Measurements from ENCODE around the gene GPC6.

Gene GPC6

DNA sequence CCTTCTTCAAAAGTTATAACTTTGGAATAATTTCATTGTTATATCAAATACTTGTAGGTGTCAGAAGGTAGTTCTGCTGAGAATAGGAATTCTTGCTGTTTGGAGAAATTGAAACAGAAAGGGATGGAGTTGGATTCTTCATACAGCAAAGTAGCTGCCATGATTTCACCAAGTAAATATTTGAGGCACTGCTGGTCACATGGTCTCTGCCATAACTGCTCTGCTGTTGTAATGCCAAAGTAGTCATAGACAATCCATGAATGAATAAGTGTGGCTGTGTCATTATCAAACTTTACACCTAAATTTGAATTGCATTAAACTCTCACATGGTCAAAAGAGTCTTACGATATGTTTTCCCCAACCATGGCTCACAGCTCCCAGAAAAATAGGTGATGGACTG lies 308.6 kb downstream of the GPC6 start:
- no peak for DNase-seq
- POLR2A ChIA-PET, result no interaction called here
- no peak overlapping the region for H3K4me3 ChIP-seq (ENCODE audit: control insufficient read depth in 1 of 7, extremely low read depth in 1 of 7, insufficient read depth in 4 of 7, low read depth in 2 of 7, low read length in 6 of 7)
- no peak overlapping the region for H3K27ac ChIP-seq (ENCODE audit: insufficient read depth in 1 of 2, low read depth in 1 of 2, low read length in 2 of 2, poor library complexity in 1 of 2, severe bottlenecking in 2 of 2)
- no peaks in the 10 kb centered on the region for H3K27me3 ChIP-seq (replicated peaks in 2 of 5; ENCODE audit: control insufficient read depth in 4 of 5, insufficient read depth in 5 of 5, low read length in 4 of 5)
- 100% methylated on average over 1 of the region's 1 CpG for WGBS (ENCODE audit: insufficient coverage)
- no peaks in the 10 kb centered on the region for H3K36me3 ChIP-seq (ENCODE audit: control insufficient read depth in 4 of 4, insufficient read depth in 4 of 4, low read length in 3 of 4)
- CTCF ChIA-PET, result no interaction called here
- no peaks in the 10 kb centered on the region for H3K4me1 ChIP-seq (ENCODE audit: control extremely low read depth in 1 of 4, control insufficient read depth in 4 of 4, insufficient read depth in 4 of 4, low read length in 3 of 4)
- no peaks in the 10 kb centered on the region for H3K9me3 ChIP-seq (ENCODE audit: control extremely low read depth in 1 of 5, control insufficient read depth in 4 of 5, insufficient read depth in 2 of 5, low read depth in 1 of 5, low read length in 4 of 5)

DNA sequence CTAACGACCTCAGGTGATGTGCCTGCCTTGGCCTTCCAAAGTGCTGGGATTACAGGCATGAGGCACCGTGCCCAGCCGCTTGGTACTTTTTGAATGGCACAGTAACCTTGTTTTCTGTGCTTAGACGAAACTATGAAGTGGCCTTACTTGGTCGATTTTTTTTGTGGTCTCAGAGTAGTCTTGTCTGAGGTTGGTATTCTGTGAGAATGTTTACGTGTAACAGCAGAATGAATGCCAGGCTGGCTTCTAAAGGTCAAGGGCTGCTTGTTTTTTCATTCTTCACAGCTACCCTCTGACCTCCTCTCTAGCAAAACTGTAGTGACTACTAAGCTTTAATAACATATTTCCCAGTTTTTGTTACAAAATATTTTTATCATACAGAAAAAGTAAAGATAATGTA lies 313.3 kb downstream of the GPC6 start:
- ChIA-PET CTCF (no interaction called here), POLR2A (no interaction called here)
- H3K27me3 ChIP-seq (replicated peaks in 2 of 5; ENCODE audit: control insufficient read depth in 4 of 5, insufficient read depth in 5 of 5, low read length in 4 of 5), result no peaks in the 10 kb centered on the region
- DNase-seq, result no peak
- no peaks in the 10 kb centered on the region for H3K36me3 ChIP-seq (ENCODE audit: control insufficient read depth in 4 of 4, insufficient read depth in 4 of 4, low read length in 3 of 4)
- no peak overlapping the region for H3K27ac ChIP-seq (ENCODE audit: insufficient read depth in 1 of 2, low read depth in 1 of 2, low read length in 2 of 2, poor library complexity in 1 of 2, severe bottlenecking in 2 of 2)
- 100% methylated on average over 4 of the region's 6 CpGs for WGBS (ENCODE audit: insufficient coverage)
- H3K4me1 ChIP-seq (ENCODE audit: control extremely low read depth in 1 of 4, control insufficient read depth in 4 of 4, insufficient read depth in 4 of 4, low read length in 3 of 4), result no peaks in the 10 kb centered on the region
- no peaks in the 10 kb centered on the region for H3K9me3 ChIP-seq (ENCODE audit: control extremely low read depth in 1 of 5, control insufficient read depth in 4 of 5, insufficient read depth in 2 of 5, low read depth in 1 of 5, low read length in 4 of 5)
- H3K4me3 ChIP-seq (ENCODE audit: control insufficient read depth in 1 of 7, extremely low read depth in 1 of 7, insufficient read depth in 4 of 7, low read depth in 2 of 7, low read length in 6 of 7), result no peak overlapping the region

DNA sequence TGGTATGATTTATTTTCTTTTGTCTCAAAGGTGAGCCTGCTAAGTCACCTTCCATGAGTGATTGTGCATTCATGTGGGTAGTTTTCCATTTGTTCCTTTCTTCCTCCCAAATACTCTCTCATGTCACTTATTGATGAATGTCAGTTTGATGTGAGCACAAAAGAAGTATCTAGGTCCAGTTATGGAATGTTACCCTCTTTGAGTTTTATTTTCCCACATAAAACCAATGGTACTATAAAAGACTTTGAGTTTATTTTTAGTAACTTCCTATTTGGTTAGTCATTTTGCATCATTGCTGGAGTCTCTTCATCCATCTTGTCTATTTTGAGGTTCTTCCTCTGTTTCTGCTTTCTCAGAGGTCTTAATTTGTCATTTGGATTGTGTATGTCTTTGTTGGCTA lies 321.3 kb downstream of the GPC6 start:
- Histone ChIP-seq H3K4me1 (ENCODE audit: control extremely low read depth in 1 of 4, control insufficient read depth in 4 of 4, insufficient read depth in 4 of 4, low read length in 3 of 4) (no peaks in the 10 kb centered on the region), H3K27me3 (replicated peaks in 2 of 5; ENCODE audit: control insufficient read depth in 4 of 5, insufficient read depth in 5 of 5, low read length in 4 of 5) (no peaks in the 10 kb centered on the region), H3K36me3 (ENCODE audit: control insufficient read depth in 4 of 4, insufficient read depth in 4 of 4, low read length in 3 of 4) (no peaks in the 10 kb centered on the region), H3K9me3 (ENCODE audit: control extremely low read depth in 1 of 5, control insufficient read depth in 4 of 5, insufficient read depth in 2 of 5, low read depth in 1 of 5, low read length in 4 of 5) (no peaks in the 10 kb centered on the region), H3K27ac (ENCODE audit: insufficient read depth in 1 of 2, low read depth in 1 of 2, low read length in 2 of 2, poor library complexity in 1 of 2, severe bottlenecking in 2 of 2) (no peak overlapping the region), H3K4me3 (ENCODE audit: control insufficient read depth in 1 of 7, extremely low read depth in 1 of 7, insufficient read depth in 4 of 7, low read depth in 2 of 7, low read length in 6 of 7) (no peak overlapping the region)
- no peak for DNase-seq
- ChIA-PET POLR2A (no interaction called here), CTCF (no interaction called here)

DNA sequence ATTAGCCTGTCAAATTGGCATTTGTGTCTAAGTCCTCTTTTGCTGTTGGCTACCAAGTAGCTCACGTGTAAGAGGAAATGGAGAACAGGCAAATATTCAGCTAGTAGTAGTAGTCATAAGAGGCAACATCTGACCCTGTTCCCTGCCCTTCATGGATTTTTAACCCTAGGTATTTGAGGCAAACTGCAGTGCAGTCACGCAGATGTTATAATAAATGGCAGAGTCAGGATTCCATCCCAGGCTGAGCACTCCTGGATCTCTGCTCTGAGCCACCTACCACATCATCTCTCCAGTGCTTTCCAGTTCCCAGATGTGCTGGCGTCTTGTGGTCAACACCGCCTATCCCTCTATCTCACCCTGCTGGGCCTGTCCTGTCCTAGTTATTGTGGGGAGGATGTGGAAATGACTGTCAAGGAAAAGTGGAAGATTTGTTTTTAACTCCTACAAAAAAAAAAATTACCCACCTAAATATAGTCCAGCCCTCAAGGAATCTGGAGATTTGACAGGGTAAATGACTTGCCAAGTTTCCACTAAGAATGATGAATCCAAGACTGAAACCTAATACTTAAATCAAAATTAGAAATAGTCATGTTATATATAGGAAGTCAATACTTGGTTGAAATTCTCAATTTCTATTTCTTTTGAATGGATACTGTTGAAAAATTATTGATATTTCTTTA lies 322.9 kb downstream of the GPC6 start:
- Histone ChIP-seq H3K4me3 (ENCODE audit: control insufficient read depth in 1 of 7, extremely low read depth in 1 of 7, insufficient read depth in 4 of 7, low read depth in 2 of 7, low read length in 6 of 7) (no peak overlapping the region), H3K36me3 (ENCODE audit: control insufficient read depth in 4 of 4, insufficient read depth in 4 of 4, low read length in 3 of 4) (no peaks in the 10 kb centered on the region), H3K27me3 (replicated peaks in 2 of 5; ENCODE audit: control insufficient read depth in 4 of 5, insufficient read depth in 5 of 5, low read length in 4 of 5) (no peaks in the 10 kb centered on the region), H3K9me3 (ENCODE audit: control extremely low read depth in 1 of 5, control insufficient read depth in 4 of 5, insufficient read depth in 2 of 5, low read depth in 1 of 5, low read length in 4 of 5) (no peaks in the 10 kb centered on the region), H3K4me1 (ENCODE audit: control extremely low read depth in 1 of 4, control insufficient read depth in 4 of 4, insufficient read depth in 4 of 4, low read length in 3 of 4) (no peaks in the 10 kb centered on the region), H3K27ac (ENCODE audit: insufficient read depth in 1 of 2, low read depth in 1 of 2, low read length in 2 of 2, poor library complexity in 1 of 2, severe bottlenecking in 2 of 2) (no peak overlapping the region)
- CTCF ChIA-PET, result no interaction called here
- POLR2A ChIA-PET, result no interaction called here
- 100% methylated on average over 1 of the region's 4 CpGs for WGBS (ENCODE audit: insufficient coverage)
- no peak for DNase-seq

- Histone ChIP-seq H3K27ac (ENCODE audit: insufficient read depth in 1 of 2, low read depth in 1 of 2, low read length in 2 of 2, poor library complexity in 1 of 2, severe bottlenecking in 2 of 2) (no peak overlapping the region), H3K4me1 (ENCODE audit: control extremely low read depth in 1 of 4, control insufficient read depth in 4 of 4, insufficient read depth in 4 of 4, low read length in 3 of 4) (no peaks in the 10 kb centered on the region), H3K36me3 (ENCODE audit: control insufficient read depth in 4 of 4, insufficient read depth in 4 of 4, low read length in 3 of 4) (no peaks in the 10 kb centered on the region), H3K27me3 (replicated peaks in 2 of 5; ENCODE audit: control insufficient read depth in 4 of 5, insufficient read depth in 5 of 5, low read length in 4 of 5) (no peaks in the 10 kb centered on the region), H3K4me3 (ENCODE audit: control insufficient read depth in 1 of 7, extremely low read depth in 1 of 7, insufficient read depth in 4 of 7, low read depth in 2 of 7, low read length in 6 of 7) (no peak overlapping the region), H3K9me3 (ENCODE audit: control extremely low read depth in 1 of 5, control insufficient read depth in 4 of 5, insufficient read depth in 2 of 5, low read depth in 1 of 5, low read length in 4 of 5) (no peaks in the 10 kb centered on the region)
- POLR2A ChIA-PET, result no interaction called here
- no peak for DNase-seq
- CTCF ChIA-PET, result no interaction called here
Observed at GRCh38 chr13:93550236-93550635, 323.6 kb downstream of the GPC6 start.

- H3K9me3 ChIP-seq (ENCODE audit: control extremely low read depth in 1 of 5, control insufficient read depth in 4 of 5, insufficient read depth in 2 of 5, low read depth in 1 of 5, low read length in 4 of 5), result no peaks in the 10 kb centered on the region
- DNase-seq, result no peak
- H3K4me3 ChIP-seq (ENCODE audit: control insufficient read depth in 1 of 7, extremely low read depth in 1 of 7, insufficient read depth in 4 of 7, low read depth in 2 of 7, low read length in 6 of 7), result no peak overlapping the region
- H3K27ac ChIP-seq (ENCODE audit: insufficient read depth in 1 of 2, low read depth in 1 of 2, low read length in 2 of 2, poor library complexity in 1 of 2, severe bottlenecking in 2 of 2), result no peak overlapping the region
- H3K4me1 ChIP-seq (ENCODE audit: control extremely low read depth in 1 of 4, control insufficient read depth in 4 of 4, insufficient read depth in 4 of 4, low read length in 3 of 4), result no peaks in the 10 kb centered on the region
- H3K27me3 ChIP-seq (replicated peaks in 2 of 5; ENCODE audit: control insufficient read depth in 4 of 5, insufficient read depth in 5 of 5, low read length in 4 of 5), result no peaks in the 10 kb centered on the region
- ChIA-PET CTCF (no interaction called here), POLR2A (no interaction called here)
- no peaks in the 10 kb centered on the region for H3K36me3 ChIP-seq (ENCODE audit: control insufficient read depth in 4 of 4, insufficient read depth in 4 of 4, low read length in 3 of 4)
Observed at GRCh38 chr13:93552596-93552995, 326.0 kb downstream of the GPC6 start.

GRCh38 chr13:93554514-93554913 lies 327.9 kb downstream of the GPC6 start:
- Histone ChIP-seq H3K27me3 (replicated peaks in 2 of 5; ENCODE audit: control insufficient read depth in 4 of 5, insufficient read depth in 5 of 5, low read length in 4 of 5) (no peaks in the 10 kb centered on the region), H3K36me3 (ENCODE audit: control insufficient read depth in 4 of 4, insufficient read depth in 4 of 4, low read length in 3 of 4) (no peaks in the 10 kb centered on the region), H3K4me3 (ENCODE audit: control insufficient read depth in 1 of 7, extremely low read depth in 1 of 7, insufficient read depth in 4 of 7, low read depth in 2 of 7, low read length in 6 of 7) (no peak overlapping the region), H3K9me3 (ENCODE audit: control extremely low read depth in 1 of 5, control insufficient read depth in 4 of 5, insufficient read depth in 2 of 5, low read depth in 1 of 5, low read length in 4 of 5) (peaks cover 0 to 1% (median 0%) of the 10 kb centered on the region in 5 experiments), H3K4me1 (ENCODE audit: control extremely low read depth in 1 of 4, control insufficient read depth in 4 of 4, insufficient read depth in 4 of 4, low read length in 3 of 4) (no peaks in the 10 kb centered on the region), H3K27ac (ENCODE audit: insufficient read depth in 1 of 2, low read depth in 1 of 2, low read length in 2 of 2, poor library complexity in 1 of 2, severe bottlenecking in 2 of 2) (no peak overlapping the region)
- 89% methylated on average over 2 of the region's 3 CpGs for WGBS (ENCODE audit: insufficient coverage)
- DNase-seq, result no peak
- POLR2A ChIA-PET, result no interaction called here
- CTCF ChIA-PET, result no interaction called here

Measured in common myeloid progenitor, CD34-positive (primary cell).